Stimulated activated CD8-positive, alpha-beta memory T cell treated with anti-CD3 and anti-CD28 coated beads, Interleukin-2, amount 100 ng/mL, for 1 hour (primary cell): Measurements from ENCODE around the gene SPTBN1.

ENCODE experiments used
- DNase-seq, 2 donors: peaks; one replicate each; pipeline ENCODE4 v3.0.0-alpha.2; 2020; ENCODE audit warnings: low read depth in 2 of 2

The SPTBN1 gene

DNA sequence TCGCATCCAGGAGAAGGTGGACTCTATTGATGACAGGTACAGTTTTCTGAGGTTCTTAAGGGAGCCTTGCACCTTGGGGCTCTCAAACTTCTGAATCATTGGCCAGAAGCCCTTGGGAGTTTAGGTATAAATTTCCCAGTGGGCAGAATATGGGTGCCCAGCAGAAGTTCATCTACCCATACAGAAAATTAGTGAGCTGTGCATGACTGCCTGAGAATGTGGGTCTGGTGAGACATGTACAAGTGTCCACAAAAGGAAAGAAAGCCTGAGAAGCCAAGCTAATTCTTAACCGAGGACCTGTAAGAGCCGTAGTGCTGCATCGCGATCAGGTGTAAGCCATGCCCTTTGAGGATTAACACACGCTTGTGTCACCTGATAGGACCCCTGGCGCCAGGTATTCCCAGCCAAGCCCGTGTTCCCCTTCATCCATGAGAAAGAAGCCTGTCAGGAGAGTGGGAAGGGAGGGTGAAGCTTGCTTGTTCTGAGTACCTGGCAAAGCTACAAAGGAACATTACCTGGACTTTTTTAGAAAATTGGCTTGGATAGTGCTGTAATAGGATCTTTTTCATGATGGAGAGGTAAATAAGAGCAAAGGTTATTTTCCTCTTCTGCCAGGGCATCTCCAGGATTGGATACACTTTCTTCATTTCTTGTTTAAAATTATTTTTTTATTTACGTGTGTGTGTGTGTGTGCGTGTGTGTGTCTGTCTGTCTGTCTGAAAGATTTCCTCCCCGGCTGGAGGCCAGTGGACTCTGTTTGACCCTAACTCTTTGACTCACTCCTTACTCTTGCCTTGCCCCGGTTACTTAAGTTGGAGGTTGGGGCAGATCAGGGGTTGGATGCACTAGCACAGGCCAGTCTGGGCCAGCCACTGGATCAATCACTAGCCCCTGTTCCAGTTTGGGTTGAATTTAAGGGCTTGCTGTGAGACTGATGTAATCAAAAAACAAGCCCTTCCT is 176.9 kb downstream of the SPTBN1 start:
- no peak for DNase-seq

DNA sequence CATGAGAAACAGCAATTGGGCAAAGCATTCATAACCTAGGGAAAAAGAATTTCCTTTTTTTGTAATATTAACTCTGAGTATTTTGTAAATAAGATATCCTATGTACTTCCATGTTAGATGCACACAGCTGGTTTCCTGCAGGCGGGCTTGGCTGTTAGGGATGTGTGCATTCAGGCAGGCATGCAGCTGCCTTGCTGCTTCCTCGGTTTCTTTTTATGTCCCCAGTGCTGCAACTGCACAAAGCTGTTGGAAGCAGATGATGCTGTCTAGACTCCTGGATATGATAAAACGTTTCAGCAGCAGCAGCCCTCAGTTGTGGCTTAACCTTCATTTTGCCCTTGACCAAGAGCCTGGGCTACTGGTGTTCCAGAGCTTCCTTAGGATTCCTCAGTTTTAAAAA is 177.9 kb downstream of the SPTBN1 start:
- DNase-seq, result no peak

DNA sequence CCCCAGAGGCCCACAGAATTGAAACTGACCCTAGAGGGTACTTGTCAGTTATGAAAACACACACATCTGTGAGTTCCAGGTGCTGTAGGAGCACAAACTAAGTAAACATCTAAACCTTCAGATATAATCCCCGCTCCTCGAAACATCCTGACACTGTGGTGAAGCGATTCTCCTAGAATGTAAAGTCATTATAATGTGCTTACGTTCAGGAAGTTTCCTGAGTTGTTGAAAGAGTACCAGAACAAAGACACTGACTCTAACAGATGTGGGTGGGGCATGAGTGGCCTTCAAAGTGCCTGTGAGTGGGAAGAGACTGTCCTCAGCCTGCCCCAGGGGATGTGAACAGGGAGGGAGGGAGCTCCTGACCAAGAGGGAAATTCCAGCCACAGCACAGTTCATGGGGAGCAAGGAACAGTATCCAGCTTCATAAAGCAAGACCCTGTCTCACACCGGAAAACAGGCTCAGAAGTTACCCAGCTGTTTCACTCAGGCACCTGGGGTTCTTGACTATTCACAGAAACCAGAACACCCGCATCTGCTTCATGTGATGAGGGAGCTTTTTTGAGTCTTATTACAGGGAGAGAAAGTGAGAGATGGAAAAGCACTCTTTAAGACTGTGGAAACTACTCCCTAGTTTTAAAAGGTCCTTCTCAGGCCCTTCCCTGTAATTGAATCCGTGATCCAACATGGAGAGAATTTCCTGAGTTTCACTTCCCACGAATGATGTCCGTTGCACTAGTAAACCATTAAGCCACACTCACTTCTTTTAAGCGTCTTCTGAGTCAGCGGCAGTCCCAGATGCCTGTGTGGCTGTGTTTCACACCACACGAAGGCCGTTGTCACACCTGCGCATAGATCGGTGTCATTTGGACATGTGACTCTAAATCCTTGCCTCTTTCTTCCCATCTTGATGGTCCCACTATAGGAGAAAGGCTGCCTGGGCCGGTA is 178.7 kb downstream of the SPTBN1 start:
- DNase-seq, result no peak

GRCh38 chr2:54635554-54636152 is 179.5 kb downstream of the SPTBN1 start:
- no peak for DNase-seq

GRCh38 chr2:54636415-54637139 is 180.4 kb downstream of the SPTBN1 start:
- DNase-seq, result no peak

DNA sequence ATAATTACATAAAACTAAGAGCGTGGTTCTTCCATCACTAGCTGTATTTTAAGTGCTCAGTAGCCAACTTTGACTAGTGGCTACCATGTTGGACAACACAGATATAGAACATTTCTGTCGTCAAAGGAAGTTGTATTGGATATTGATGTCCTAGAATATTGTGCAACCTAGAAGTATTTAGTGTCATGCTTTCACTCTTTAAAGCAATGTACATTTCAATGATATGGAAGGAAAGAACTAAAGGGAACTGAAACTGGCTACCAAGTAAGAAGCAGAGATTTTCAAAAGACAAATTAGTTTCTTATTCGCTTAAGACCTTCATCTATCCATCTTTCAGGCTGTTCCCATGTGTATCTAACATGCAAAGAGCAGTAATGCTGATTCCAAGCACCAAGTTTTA is 182.0 kb downstream of the SPTBN1 start:
- no peak for DNase-seq

- DNase-seq, result no peak
Observed at GRCh38 chr2:54638774-54639187, 182.7 kb downstream of the SPTBN1 start.

- no peak for DNase-seq
Observed at GRCh38 chr2:54639609-54640008, 183.5 kb downstream of the SPTBN1 start.

- no peak for DNase-seq
Observed at GRCh38 chr2:54640834-54641540, 184.9 kb downstream of the SPTBN1 start.

- no peak for DNase-seq
Observed at GRCh38 chr2:54641988-54642387, 185.9 kb downstream of the SPTBN1 start.

DNA sequence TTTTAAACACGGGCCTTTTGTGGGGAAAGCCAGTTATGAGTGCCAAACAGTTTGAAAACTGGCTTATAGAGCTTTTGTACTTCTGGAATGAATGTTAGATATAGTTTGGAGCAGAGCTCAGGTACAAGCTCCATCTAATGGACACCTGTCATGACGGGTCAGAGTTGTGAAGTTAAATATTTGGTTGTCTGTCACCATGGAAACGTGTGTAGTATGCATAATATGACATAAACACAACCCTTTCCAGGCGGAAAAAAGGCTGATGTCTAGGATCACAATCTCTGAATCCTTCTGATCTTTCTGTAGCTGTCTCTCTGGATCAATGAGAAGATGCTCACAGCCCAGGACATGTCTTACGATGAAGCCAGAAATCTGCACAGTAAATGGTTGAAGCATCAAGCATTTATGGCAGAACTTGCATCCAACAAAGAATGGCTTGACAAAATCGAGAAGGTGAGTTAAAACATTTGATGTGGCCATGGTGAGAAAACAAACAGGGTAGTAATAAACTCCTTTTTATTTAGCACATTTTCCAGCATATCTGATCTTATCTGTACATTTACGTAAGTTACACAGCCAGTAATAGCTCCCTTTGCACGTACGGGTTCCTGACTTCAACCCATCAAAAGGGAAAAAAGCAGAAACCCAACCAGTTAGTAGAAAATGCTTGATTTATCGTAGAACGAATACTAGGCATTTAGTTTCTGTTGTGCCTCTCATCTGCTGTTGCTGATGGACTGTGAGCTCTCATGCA is 186.7 kb downstream of the SPTBN1 start:
- no peak for DNase-seq

DNA sequence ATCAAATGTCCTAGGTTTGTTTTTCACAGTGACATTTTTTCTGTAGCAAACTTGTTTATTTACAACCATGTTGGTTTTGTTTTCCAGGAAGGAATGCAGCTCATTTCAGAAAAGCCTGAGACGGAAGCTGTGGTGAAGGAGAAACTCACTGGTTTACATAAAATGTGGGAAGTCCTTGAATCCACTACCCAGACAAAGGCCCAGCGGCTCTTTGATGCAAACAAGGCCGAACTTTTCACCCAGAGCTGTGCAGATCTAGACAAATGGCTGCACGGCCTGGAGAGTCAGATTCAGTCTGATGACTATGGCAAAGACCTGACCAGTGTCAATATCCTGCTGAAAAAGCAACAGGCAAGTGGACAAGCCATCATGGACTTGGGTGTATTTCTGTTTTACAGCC is 188.1 kb downstream of the SPTBN1 start:
- DNase-seq, result no peak

- DNase-seq, result no peak
Observed at GRCh38 chr2:54646170-54646927, 190.2 kb downstream of the SPTBN1 start.

DNA sequence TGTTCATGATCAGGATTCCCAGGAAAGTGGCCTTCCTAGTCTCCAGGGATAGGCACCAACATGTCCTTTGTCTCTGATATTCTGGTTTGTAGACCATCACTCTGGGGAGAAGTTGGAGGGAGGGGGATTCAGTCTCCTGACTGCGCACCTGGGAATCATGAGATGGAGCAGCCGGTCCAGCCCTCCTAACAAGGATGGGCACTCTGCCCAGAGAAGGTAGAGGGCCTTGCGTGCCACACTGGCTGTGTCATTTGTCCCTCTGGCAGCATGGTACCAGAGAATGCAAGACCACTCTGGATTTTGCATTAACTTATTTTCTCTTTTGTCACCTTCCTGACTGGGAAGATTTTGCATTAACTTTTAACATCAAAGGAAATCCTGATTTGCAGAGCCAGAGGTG is 192.1 kb downstream of the SPTBN1 start:
- no peak for DNase-seq

DNA sequence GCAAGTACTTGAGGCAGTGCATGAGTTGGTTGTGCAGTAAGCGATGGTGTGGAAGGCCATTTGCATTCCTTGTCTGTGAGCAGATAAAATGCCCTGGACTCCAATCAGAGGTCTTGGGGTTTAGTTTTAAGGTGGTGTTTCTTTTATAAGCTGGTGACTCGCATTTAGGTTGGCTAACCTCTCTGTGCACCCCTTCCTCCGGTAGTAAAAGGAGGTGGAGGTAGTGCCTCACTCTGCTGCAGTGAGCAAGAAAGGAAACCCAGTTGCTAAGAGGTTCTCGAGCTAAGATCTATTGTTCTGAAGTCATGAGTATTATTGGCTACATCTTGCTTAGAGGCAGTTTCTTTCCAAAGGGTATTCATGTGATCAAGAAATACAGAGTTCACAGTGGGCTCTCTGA is 193.1 kb downstream of the SPTBN1 start:
- no peak for DNase-seq

DNA sequence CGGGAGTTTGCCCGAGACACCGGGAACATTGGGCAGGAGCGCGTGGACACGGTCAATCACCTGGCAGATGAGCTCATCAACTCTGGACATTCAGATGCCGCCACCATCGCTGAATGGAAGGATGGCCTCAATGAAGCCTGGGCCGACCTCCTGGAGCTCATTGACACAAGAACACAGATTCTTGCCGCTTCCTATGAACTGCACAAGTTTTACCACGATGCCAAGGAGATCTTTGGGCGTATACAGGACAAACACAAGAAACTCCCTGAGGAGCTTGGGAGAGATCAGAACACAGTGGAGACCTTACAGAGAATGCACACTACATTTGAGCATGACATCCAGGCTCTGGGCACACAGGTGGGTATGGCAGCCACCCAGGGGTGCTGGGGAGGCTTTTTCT is 193.5 kb downstream of the SPTBN1 start:
- DNase-seq, result no peak

- no peak for DNase-seq
Observed at GRCh38 chr2:54650612-54651011, 194.5 kb downstream of the SPTBN1 start.

- DNase-seq, result no peak
Observed at GRCh38 chr2:54651291-54651690, 195.2 kb downstream of the SPTBN1 start.

DNA sequence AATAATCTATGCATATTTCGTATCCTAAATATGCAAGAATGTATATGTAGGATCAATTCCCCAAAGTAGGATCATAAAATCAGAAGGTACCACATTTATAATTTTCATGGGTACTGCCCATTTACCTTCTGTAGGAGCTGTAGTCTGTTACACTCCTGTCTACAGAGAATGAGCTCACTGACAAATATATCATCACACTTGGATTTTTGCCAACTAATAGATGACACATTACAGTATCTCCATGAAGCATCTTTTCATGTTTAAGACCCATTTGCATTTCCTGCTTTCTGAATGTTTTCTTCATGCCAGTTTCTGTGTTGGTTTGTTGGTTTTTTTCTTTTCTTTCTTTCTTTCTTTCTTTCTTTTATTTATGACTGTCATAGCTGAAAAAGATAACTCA is 196.4 kb downstream of the SPTBN1 start:
- no peak for DNase-seq
